BLaER1 (cell line): ENCODE measurements around the gene EHBP1L1.

Experiments used
- H3K27ac ChIP-seq: shearing (Covaris generic); formaldehyde crosslinking; 2 replicates; pipeline ENCODE4 v1.8.1; 2022
- H3K27me3 ChIP-seq: shearing (Covaris generic); formaldehyde crosslinking; 2 replicates; pipeline ENCODE4 v1.8.1; 2022
- H3K36me3 ChIP-seq: shearing (Covaris generic); formaldehyde crosslinking; 2 replicates; pipeline ENCODE4 v1.8.1; 2022
- H3K4me1 ChIP-seq: shearing (Covaris generic); formaldehyde crosslinking; 2 replicates; pipeline ENCODE4 v1.8.1; 2022
- H3K4me2 ChIP-seq: shearing (Covaris generic); formaldehyde crosslinking; 2 replicates; pipeline ENCODE4 v1.8.1; 2022
- H3K4me3 ChIP-seq: shearing (Covaris generic); formaldehyde crosslinking; 2 replicates; pipeline ENCODE4 v1.8.1; 2022
- H3K9ac ChIP-seq: shearing (Covaris generic); formaldehyde crosslinking; 2 replicates; pipeline ENCODE4 v1.8.1; 2022
- H3K9me3 ChIP-seq: shearing (Covaris generic); formaldehyde crosslinking; 2 replicates; pipeline ENCODE4 v1.8.1; 2022
- H4K20me1 ChIP-seq: shearing (Covaris generic); formaldehyde crosslinking; 2 replicates; pipeline ENCODE4 v1.8.1; 2022
- Cebpa-rat ChIP-seq: shearing (Covaris generic); IDR thresholded peaks from 2 replicates; pipeline ENCODE4 v1.8.1; 2022

Gene EHBP1L1

GRCh38 chr11:65620666-65621065, 44.8 kb downstream of the EHBP1L1 start:
- Histone ChIP-seq H3K27ac (no peak overlapping the region), H3K27me3 (no peaks in the 10 kb centered on the region), H4K20me1 (peaks cover 62% of the 10 kb centered on the region), H3K36me3 (peaks cover 88% of the 10 kb centered on the region), H3K4me3 (no peak overlapping the region), H3K4me1 (peaks cover 51% of the 10 kb centered on the region), H3K9ac (no peak overlapping the region), H3K9me3 (no peaks in the 10 kb centered on the region), H3K4me2 (no peak overlapping the region)
- no peak for TF ChIP-seq Cebpa-rat

GRCh38 chr11:65621460-65621859, 45.6 kb downstream of the EHBP1L1 start:
- peaks cover 93% of the 10 kb centered on the region for H3K36me3 ChIP-seq
- no peak overlapping the region for H3K4me2 ChIP-seq
- H3K27me3 ChIP-seq: no peaks in the 10 kb centered on the region
- no peak overlapping the region for H3K27ac ChIP-seq
- peaks cover 56% of the 10 kb centered on the region for H4K20me1 ChIP-seq
- H3K4me1 ChIP-seq: peaks cover 56% of the 10 kb centered on the region
- H3K9ac ChIP-seq: no peak overlapping the region
- H3K9me3 ChIP-seq: no peaks in the 10 kb centered on the region
- no peak for TF ChIP-seq Cebpa-rat
- no peak overlapping the region for H3K4me3 ChIP-seq

- Histone ChIP-seq H3K4me2 (no peak overlapping the region), H3K9ac (no peak overlapping the region), H3K4me3 (no peak overlapping the region), H3K27me3 (no peaks in the 10 kb centered on the region), H3K36me3 (peaks cover 96% of the 10 kb centered on the region), H4K20me1 (peaks cover 51% of the 10 kb centered on the region), H3K9me3 (no peaks in the 10 kb centered on the region), H3K27ac (no peak overlapping the region), H3K4me1 (peaks cover 54% of the 10 kb centered on the region)
- TF ChIP-seq Cebpa-rat: no peak
Measured at GRCh38 chr11:65622011-65622410, 46.2 kb downstream of the EHBP1L1 start.

GRCh38 chr11:65623177-65623576, 47.3 kb downstream of the EHBP1L1 start:
- Histone ChIP-seq H4K20me1 (peaks cover 39% of the 10 kb centered on the region), H3K27me3 (no peaks in the 10 kb centered on the region), H3K4me1 (peaks cover 43% of the 10 kb centered on the region), H3K4me2 (no peak overlapping the region), H3K27ac (no peak overlapping the region), H3K9ac (no peak overlapping the region), H3K9me3 (no peaks in the 10 kb centered on the region), H3K36me3 (peaks cover 96% of the 10 kb centered on the region), H3K4me3 (no peak overlapping the region)
- no peak for TF ChIP-seq Cebpa-rat

- H4K20me1 ChIP-seq: peaks cover 31% of the 10 kb centered on the region
- TF ChIP-seq Cebpa-rat: no peak
Measured at GRCh38 chr11:65623852-65624616, 48.2 kb downstream of the EHBP1L1 start.

GRCh38 chr11:65624931-65625627, 49.2 kb downstream of the EHBP1L1 start:
- TF ChIP-seq Cebpa-rat: no peak
- H3K36me3 ChIP-seq: peaks cover 96% of the 10 kb centered on the region
- H3K9ac ChIP-seq: peak overlapping the region; percentile 48; the same call in 1 of the 2 replicates
- no peaks in the 10 kb centered on the region for H3K27me3 ChIP-seq
- peaks cover 30% of the 10 kb centered on the region for H3K4me1 ChIP-seq
- no peaks in the 10 kb centered on the region for H3K9me3 ChIP-seq
- peak overlapping the region; percentile 58 for H3K4me2 ChIP-seq
- H3K4me3 ChIP-seq: no peak overlapping the region
- peaks cover 20% of the 10 kb centered on the region for H4K20me1 ChIP-seq
- peak overlapping the region; percentile 30 for H3K27ac ChIP-seq

More at GRCh38 chr11:65623852-65624616, 48.2 kb downstream of the EHBP1L1 start:
- Histone ChIP-seq H3K27me3 (no peaks in the 10 kb centered on the region), H3K36me3 (peaks cover 96% of the 10 kb centered on the region), H3K4me1 (peaks cover 34% of the 10 kb centered on the region), H3K4me3 (no peak overlapping the region), H3K27ac (no peak overlapping the region), H3K9ac (0 out of 2 replicates have a peak overlapping the region, but pooled peaks have one; percentile 29), H3K4me2 (no peak overlapping the region), H3K9me3 (no peaks in the 10 kb centered on the region)

- H3K4me3 ChIP-seq: no peak overlapping the region
- H3K27ac ChIP-seq: peak overlapping the region; percentile 38; the same call in 1 of the 2 replicates
- H3K9me3 ChIP-seq: no peaks in the 10 kb centered on the region
- H3K9ac ChIP-seq: no peak overlapping the region
- H3K4me1 ChIP-seq: peaks cover 30% of the 10 kb centered on the region
- no peak for TF ChIP-seq Cebpa-rat
- H3K36me3 ChIP-seq: peaks cover 96% of the 10 kb centered on the region
- H3K27me3 ChIP-seq: no peaks in the 10 kb centered on the region
- peaks cover 13% of the 10 kb centered on the region for H4K20me1 ChIP-seq
- peak overlapping the region; percentile 6; the same call in 1 of the 2 replicates for H3K4me2 ChIP-seq
Measured at GRCh38 chr11:65625628-65626342, 49.9 kb downstream of the EHBP1L1 start.

GRCh38 chr11:65627202-65627601, 51.3 kb downstream of the EHBP1L1 start:
- peaks cover 12% of the 10 kb centered on the region; the same call in 1 of the 2 replicates for H4K20me1 ChIP-seq
- no peaks in the 10 kb centered on the region for H3K27me3 ChIP-seq
- H3K9ac ChIP-seq: peak overlapping the region; percentile 34; the same call in 1 of the 2 replicates
- no peak for TF ChIP-seq Cebpa-rat
- H3K4me1 ChIP-seq: peaks cover 38% of the 10 kb centered on the region
- peaks cover 94% of the 10 kb centered on the region for H3K36me3 ChIP-seq
- H3K4me3 ChIP-seq: no peak overlapping the region
- no peaks in the 10 kb centered on the region for H3K9me3 ChIP-seq
- no peak overlapping the region for H3K27ac ChIP-seq
- H3K4me2 ChIP-seq: no peak overlapping the region

GRCh38 chr11:65629579-65629978, 53.7 kb downstream of the EHBP1L1 start:
- peaks cover 53% of the 10 kb centered on the region for H3K4me1 ChIP-seq

More at GRCh38 chr11:65629579-65629978, 53.7 kb downstream of the EHBP1L1 start:
- H3K9me3 ChIP-seq: no peaks in the 10 kb centered on the region
- no peak overlapping the region for H3K4me2 ChIP-seq
- H3K36me3 ChIP-seq: peaks cover 91% of the 10 kb centered on the region
- H3K9ac ChIP-seq: no peak overlapping the region
- no peak for TF ChIP-seq Cebpa-rat
- no peak overlapping the region for H3K27ac ChIP-seq
- H3K27me3 ChIP-seq: no peaks in the 10 kb centered on the region
- H4K20me1 ChIP-seq: 0 out of 2 replicates have a peak, but pooled peaks cover 6% of the 10 kb centered on the region
- no peak overlapping the region for H3K4me3 ChIP-seq
